Measurements from ENCODE around the gene METAP2.
"Not testable (repeated sequence)": the region's sequence is repeated elsewhere in the genome, so short reads cannot be mapped to it uniquely, and the experiment has no call there.

Gene METAP2

DNA sequence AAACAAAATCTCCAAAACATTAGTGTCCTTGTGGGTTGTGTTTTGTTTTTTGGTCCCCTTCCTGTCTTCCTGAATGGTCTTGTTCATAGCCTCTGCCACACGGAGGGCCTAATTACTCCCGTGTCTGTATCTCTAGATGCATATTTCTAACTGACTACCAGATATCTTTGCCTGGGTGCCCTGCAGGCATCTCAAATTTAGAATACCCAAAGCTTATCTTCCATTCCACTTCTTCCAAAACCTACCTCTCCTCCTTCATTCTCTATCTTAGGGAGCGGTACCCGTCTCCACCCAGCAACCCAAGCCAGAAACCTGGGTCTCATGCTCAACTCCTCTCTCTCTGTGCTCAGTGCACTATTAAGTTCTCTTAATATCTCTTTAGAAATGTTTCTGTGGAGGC, 10.9 kb upstream of the METAP2 start:
- DNase-seq = no peak

GRCh38 chr12:95463776-95464175, 10.2 kb upstream of the METAP2 start:
- not testable (repeated sequence) for DNase-seq

DNA sequence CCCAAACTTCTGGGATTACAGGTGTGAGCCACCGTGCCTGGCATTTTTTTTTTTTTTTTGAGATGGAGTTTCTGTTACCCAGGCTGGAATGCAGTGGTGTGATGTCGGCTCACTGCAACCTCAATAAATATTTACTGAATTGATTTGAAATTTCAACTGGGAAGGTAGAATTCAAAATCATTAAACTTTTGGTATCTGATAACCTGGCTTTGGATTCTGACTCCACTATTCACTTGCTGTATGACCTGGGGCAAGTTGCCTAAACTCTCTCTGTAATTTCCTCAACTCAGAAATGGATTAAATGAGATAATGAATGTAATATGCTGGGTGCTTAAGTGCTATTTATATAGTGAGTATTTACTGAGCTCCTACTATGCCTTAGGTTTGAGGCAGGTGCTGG, 8.7 kb upstream of the METAP2 start:
- no peak for DNase-seq

- DNase-seq = no peak
Observed at GRCh38 chr12:95470300-95470699, 3.7 kb upstream of the METAP2 start.

DNA sequence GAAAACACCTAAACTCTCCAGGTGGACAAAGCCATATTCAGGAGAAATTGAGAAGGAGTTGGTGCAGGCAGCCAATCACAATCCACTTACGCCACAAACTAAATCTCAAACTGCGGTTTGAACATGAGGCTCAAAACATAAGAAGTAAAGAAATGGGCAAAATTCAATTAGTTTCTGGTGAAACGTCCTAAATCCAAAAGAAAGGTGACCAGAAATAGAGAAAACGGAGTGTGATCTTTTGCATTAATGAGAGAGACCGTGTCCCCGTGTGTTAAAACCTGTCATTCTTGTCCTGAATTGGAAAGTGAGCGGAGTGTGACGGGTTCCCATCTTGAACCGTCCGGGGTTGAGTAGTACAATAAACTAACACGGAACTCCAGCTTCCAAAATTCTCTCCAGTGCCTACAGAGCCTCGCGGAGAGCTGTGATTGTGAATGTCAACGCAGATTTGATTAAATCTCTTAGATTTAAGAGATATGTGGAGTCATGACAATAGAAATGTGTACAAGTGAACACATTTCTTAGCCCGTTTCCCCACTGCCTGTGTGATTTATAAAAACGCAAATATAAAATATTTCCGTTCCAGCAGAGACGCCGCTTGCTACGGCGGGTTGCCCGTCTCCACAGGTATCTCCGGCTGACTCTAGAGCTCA, 595 bp upstream of the METAP2 start:
- peak in 5 of 6 experiments; percentile 4 to 82 (median 58) for DNase-seq

GRCh38 chr12:95474660-95474958, 657 bp downstream of the METAP2 start:
- no peak for DNase-seq

- DNase-seq = no peak
Observed at GRCh38 chr12:95480230-95480629, 6.3 kb downstream of the METAP2 start.

GRCh38 chr12:95481072-95481471, 7.1 kb downstream of the METAP2 start:
- DNase-seq = peak in 1 of 6 experiments; percentile 1

DNA sequence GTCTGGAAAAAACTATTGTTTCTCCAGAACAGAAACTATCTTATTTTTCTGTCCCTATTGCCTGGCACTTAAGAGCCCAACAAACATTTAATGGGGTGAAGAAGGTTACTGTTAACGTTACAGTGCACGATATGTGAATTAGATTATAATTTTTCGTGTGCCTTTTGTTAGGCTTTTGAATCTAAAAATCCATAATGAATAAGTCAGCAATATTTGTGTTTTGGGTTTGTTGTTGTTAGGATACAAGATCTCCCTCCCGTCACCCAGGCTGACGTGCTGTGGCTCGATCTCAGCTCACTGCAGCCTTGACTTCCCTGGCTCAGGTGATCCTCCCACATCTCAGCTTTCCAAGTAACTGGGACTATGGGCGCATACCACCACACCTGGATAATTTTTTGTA, 7.9 kb downstream of the METAP2 start:
- DNase-seq = no peak

GRCh38 chr12:95482564-95482963, 8.6 kb downstream of the METAP2 start:
- DNase-seq = not testable (repeated sequence)

DNA sequence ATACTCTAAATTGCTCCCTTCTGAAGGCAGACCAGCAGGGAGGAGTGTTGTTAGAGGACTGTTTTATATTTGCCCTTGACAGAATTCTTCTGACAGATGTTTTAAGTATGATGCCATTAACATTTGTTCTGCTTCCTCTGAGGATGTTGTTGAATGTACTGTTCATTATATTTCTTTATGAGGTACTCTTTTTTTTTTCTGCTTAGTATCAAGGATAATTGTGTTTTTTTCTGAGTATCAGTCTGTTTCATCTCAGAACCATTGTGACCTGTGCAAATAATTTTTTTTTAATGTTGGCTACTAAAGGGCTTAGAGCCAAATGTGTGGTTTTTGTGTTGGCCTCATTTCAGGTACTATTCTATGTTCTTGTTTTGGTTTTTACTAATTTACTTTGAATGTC, 10.6 kb downstream of the METAP2 start:
- no peak for DNase-seq

- DNase-seq = no peak
Observed at GRCh38 chr12:95487024-95487423, 13.1 kb downstream of the METAP2 start.

GRCh38 chr12:95492462-95492861, 18.5 kb downstream of the METAP2 start:
- DNase-seq = no peak

- DNase-seq = no peak
Observed at GRCh38 chr12:95494888-95495287, 20.9 kb downstream of the METAP2 start.

GRCh38 chr12:95495433-95495832, 21.5 kb downstream of the METAP2 start:
- DNase-seq = no peak

- no peak for DNase-seq
Observed at GRCh38 chr12:95497031-95497430, 23.1 kb downstream of the METAP2 start.

DNA sequence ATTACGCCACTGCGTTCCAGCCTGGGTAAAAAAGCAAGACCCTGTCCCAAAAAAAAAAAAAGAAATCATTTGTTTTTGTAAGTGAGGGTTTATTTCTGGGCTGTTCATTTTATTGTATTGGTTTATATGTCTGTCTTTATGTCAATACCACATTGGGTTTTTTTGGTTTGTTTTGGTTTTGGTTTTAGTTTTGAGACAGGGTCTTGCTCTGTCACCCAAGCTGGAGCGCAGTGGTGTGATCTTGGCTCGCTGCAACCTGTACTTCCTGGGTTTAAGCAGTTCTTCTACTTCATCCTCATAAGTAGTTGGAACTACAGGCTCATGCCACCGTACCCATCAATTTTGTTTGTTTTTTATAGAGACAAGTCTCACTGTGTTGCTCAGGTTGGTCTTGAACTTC, 25.0 kb downstream of the METAP2 start:
- DNase-seq = no peak

GRCh38 chr12:95499772-95500171, 25.8 kb downstream of the METAP2 start:
- no peak for DNase-seq

GRCh38 chr12:95504140-95504539, 30.2 kb downstream of the METAP2 start:
- DNase-seq = no peak

DNA sequence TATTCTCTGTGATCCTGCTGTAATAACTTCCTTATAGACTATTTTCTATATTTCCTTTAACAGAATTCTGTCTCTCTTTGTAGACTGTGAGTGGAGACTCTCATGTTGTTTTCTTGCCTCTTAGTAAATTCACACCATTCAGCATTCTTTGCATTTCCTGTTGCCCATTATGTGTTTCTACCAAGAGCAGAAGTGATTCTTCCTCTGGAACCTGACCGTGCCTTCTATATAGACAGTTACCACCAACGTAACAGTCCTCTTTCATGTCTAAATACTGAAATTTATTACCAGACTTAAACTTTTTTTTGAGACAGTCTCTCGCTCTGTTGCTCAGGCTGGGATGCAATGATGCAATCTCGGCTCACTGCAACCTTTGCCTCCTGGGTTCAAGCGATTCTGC, 31.1 kb downstream of the METAP2 start:
- DNase-seq = no peak

- DNase-seq = no peak
Observed at GRCh38 chr12:95506707-95507523, 33.0 kb downstream of the METAP2 start.

GRCh38 chr12:95509300-95509699, 35.3 kb downstream of the METAP2 start:
- DNase-seq = no peak

- DNase-seq = no peak
Observed at GRCh38 chr12:95511977-95512376, 38.0 kb downstream of the METAP2 start.

GRCh38 chr12:95513599-95513998, 39.6 kb downstream of the METAP2 start:
- DNase-seq = no peak

GRCh38 chr12:95515197-95515596, 41.2 kb downstream of the METAP2 start:
- no peak for DNase-seq

Data from stimulated activated naive CD4-positive, alpha-beta T cell (primary cell).